ENCODE data around the gene STYXL2. TPM values are rescaled to one million over a fixed set of nuclear protein-coding genes. Genes with fewer than 3 reads are reported as not detected.
A peak's percentile ranks its signal among the peaks of the same experiment; 100 is the strongest.

STYXL2 gene
- not detected in 2 replicates for total RNA-seq (2014; rRNA removed; shearing (Covaris generic))

- DNase-seq (ENCODE audit: low read depth) = no peak
These were observed at the start of gene STYXL2 for GRCh38 chr1:167093846-167094516. Gene STYXL2 (plus strand): TSS chr1:167094075. CDS start chr1:167094850, 775 bp downstream.

- no peak for DNase-seq (ENCODE audit: low read depth)
These were observed 42.0 kb upstream of the STYXL2 start for GRCh38 chr1:167051907-167052306.

GRCh38 chr1:167052389-167052788 lies 41.5 kb upstream of the STYXL2 start:
- DNase-seq (ENCODE audit: low read depth) = peak; percentile 36

GRCh38 chr1:167054531-167054930 lies 39.3 kb upstream of the STYXL2 start:
- peak; percentile 28 for DNase-seq (ENCODE audit: low read depth)

GRCh38 chr1:167054946-167055630 lies 38.8 kb upstream of the STYXL2 start:
- DNase-seq (ENCODE audit: low read depth) = peak; percentile 24

- peak; percentile 32 for DNase-seq (ENCODE audit: low read depth)
These were observed 37.2 kb upstream of the STYXL2 start for GRCh38 chr1:167056529-167057231.

- DNase-seq (ENCODE audit: low read depth) = peak; percentile 73
These were observed 36.6 kb upstream of the STYXL2 start for GRCh38 chr1:167057241-167057688.

GRCh38 chr1:167059045-167059808 lies 34.6 kb upstream of the STYXL2 start:
- peak; percentile 72 for DNase-seq (ENCODE audit: low read depth)

- DNase-seq (ENCODE audit: low read depth) = no peak
These were observed 34.1 kb upstream of the STYXL2 start for GRCh38 chr1:167059809-167060107.

GRCh38 chr1:167060141-167061072 lies 33.5 kb upstream of the STYXL2 start:
- no peak for DNase-seq (ENCODE audit: low read depth)

GRCh38 chr1:167061073-167061464 lies 32.8 kb upstream of the STYXL2 start:
- no peak for DNase-seq (ENCODE audit: low read depth)

GRCh38 chr1:167064621-167065020 lies 29.3 kb upstream of the STYXL2 start:
- no peak for DNase-seq (ENCODE audit: low read depth)

GRCh38 chr1:167065471-167065870 lies 28.4 kb upstream of the STYXL2 start:
- DNase-seq (ENCODE audit: low read depth) = no peak

- DNase-seq (ENCODE audit: low read depth) = peak; percentile 75
These were observed 27.3 kb upstream of the STYXL2 start for GRCh38 chr1:167066333-167067122.

GRCh38 chr1:167067904-167068303 lies 26.0 kb upstream of the STYXL2 start:
- no peak for DNase-seq (ENCODE audit: low read depth)

- DNase-seq (ENCODE audit: low read depth) = no peak
These were observed 25.1 kb upstream of the STYXL2 start for GRCh38 chr1:167068761-167069160.

- DNase-seq (ENCODE audit: low read depth) = no peak
These were observed 22.6 kb upstream of the STYXL2 start for GRCh38 chr1:167071286-167071685.

GRCh38 chr1:167076136-167076710 lies 17.7 kb upstream of the STYXL2 start:
- DNase-seq (ENCODE audit: low read depth) = no peak

- DNase-seq (ENCODE audit: low read depth) = no peak
These were observed 16.6 kb upstream of the STYXL2 start for GRCh38 chr1:167077128-167077867.

Measured in Daoy (cell line).